CD4-positive, alpha-beta memory T cell (primary cell): ENCODE measurements around the gene GREB1L. TPM values are rescaled to one million over a fixed set of nuclear protein-coding genes. Genes with fewer than 3 reads are reported as not detected.

Experiments used
- CTCF ChIA-PET: fragments of 350-600 bp; sonication (Branson Sonifier 250); formaldehyde crosslinking; loops from one replicate; lab custom pipeline; 2021; ENCODE audit warnings: inconsistent platforms; ENCODE audit not compliant: partially characterized antibody; lab: Charles Lee
- POLR2A ChIA-PET: fragments of 350-600 bp; sonication (Branson Sonifier 250); formaldehyde crosslinking; loops from one replicate; lab custom pipeline; 2021; ENCODE audit not compliant: partially characterized antibody; lab: Charles Lee
- DNase-seq, 5 donors: peaks; one replicate each; pipeline versions ENCODE4 v3.0.0 to v3.0.0-alpha.2; 2020 to 2022; ENCODE audit warnings: mixed read lengths in 1 of 5
- H3K27ac ChIP-seq: one replicate; pipeline ENCODE4 v1.7.0; 2013; ENCODE audit warnings: low read depth, low read length
- H3K27me3 ChIP-seq: 2 replicates; pipeline ENCODE4 v1.7.0; 2013; ENCODE audit warnings: mild to moderate bottlenecking, low read length, moderate library complexity; ENCODE audit not compliant: insufficient read depth
- H3K36me3 ChIP-seq: 2 replicates; pipeline ENCODE4 v1.7.0; 2013; ENCODE audit warnings: mild to moderate bottlenecking, low read length, moderate library complexity; ENCODE audit not compliant: insufficient read depth
- H3K4me1 ChIP-seq: 2 replicates; pipeline ENCODE4 v1.7.0; 2013; ENCODE audit warnings: mild to moderate bottlenecking, low read length, moderate library complexity; ENCODE audit not compliant: insufficient read depth
- H3K4me3 ChIP-seq, 2 donors: one replicate each; pipeline ENCODE4 v1.7.0; 2013; ENCODE audit warnings: low read length in 2 of 2, mild to moderate bottlenecking in 1 of 2
- H3K9me3 ChIP-seq, 2 donors: one replicate each; pipeline ENCODE4 v1.7.0; 2013; ENCODE audit warnings: low read length in 2 of 2, control low read depth in 1 of 2; ENCODE audit not compliant: control insufficient read depth in 1 of 2
- H3K27ac Mint-ChIP-seq, 7 donors: one replicate each; pipeline ENCODE4 v1.8.0; 2020 to 2021; ENCODE audit warnings: mixed read lengths in 7 of 7, mild to moderate bottlenecking in 6 of 7, inconsistent platforms in 3 of 7, moderate library complexity in 3 of 7
- H3K27me3 Mint-ChIP-seq, 2 donors: one replicate each; pipeline ENCODE4 v1.8.0; 2020 to 2021; ENCODE audit warnings: mixed read lengths in 2 of 2
- H3K36me3 Mint-ChIP-seq, 2 donors: one replicate each; pipeline ENCODE4 v1.8.0; 2020 to 2021; ENCODE audit warnings: mixed read lengths in 2 of 2, inconsistent platforms in 1 of 2, mild to moderate bottlenecking in 1 of 2
- H3K4me1 Mint-ChIP-seq, 4 donors: one replicate each; pipeline ENCODE4 v1.8.0; 2020 to 2021; ENCODE audit warnings: mixed read lengths in 4 of 4, mild to moderate bottlenecking in 1 of 4
- H3K4me3 Mint-ChIP-seq, 8 donors: one replicate each; pipeline ENCODE4 v1.8.0; 2020 to 2021; ENCODE audit warnings: mixed read lengths in 8 of 8, mild to moderate bottlenecking in 7 of 8, moderate library complexity in 6 of 8, inconsistent platforms in 3 of 8
- H3K9me3 Mint-ChIP-seq, 8 donors: one replicate each; pipeline ENCODE4 v1.8.0; 2020 to 2021; ENCODE audit warnings: mixed read lengths in 8 of 8, mild to moderate bottlenecking in 5 of 8, inconsistent platforms in 3 of 8, moderate library complexity in 1 of 8
- intact Hi-C: fragments of 100-400 bp; cut with micrococcal nuclease; formaldehyde crosslinking; loops from one replicate; pipeline ENCODE4 v1.15.1; 2023
- polyA plus RNA-seq, 2 donors: library from polyadenylated mRNA; unstranded; fragments of 300-500 nt; fragmentation: Illumina TruSeq; gene quantifications; one replicate each; pipeline ENCODE4 v1.2.3, GENCODE V29; 2021
- total RNA-seq, 2 experiments: library from RNA; stranded (reverse); gene quantifications; one replicate each; pipeline ENCODE4 v1.2.3, GENCODE V29; 2021

GREB1L gene
- total and polyA plus RNA-seq, 4 experiments from 2014 or later: 0.16 TPM; not detected in 3

GRCh38 chr18:21300908-21301200 is 58.8 kb downstream of the GREB1L start:
- intact Hi-C loops: loop anchor here (10.0 kb wide), 1 partner anchor 354 kb away; no protein-coding TSS in a partner anchor
- Histone ChIP-seq H3K27me3 (no peaks in the 10 kb centered on the region), H3K4me3 (no peak overlapping the region), H3K4me1 (no peaks in the 10 kb centered on the region), H3K9me3 (no peaks in the 10 kb centered on the region), H3K36me3 (no peaks in the 10 kb centered on the region), H3K27ac (no peak overlapping the region)
- no peak for DNase-seq
- POLR2A ChIA-PET: no interaction called here
- H3K36me3 Mint-ChIP-seq: no peaks in the 10 kb centered on the region
- peaks cover 6 to 10% of the 10 kb centered on the region in 2 donors for H3K27me3 Mint-ChIP-seq
- CTCF ChIA-PET: no interaction called here
- no peak overlapping the region for H3K4me3 Mint-ChIP-seq
- H3K9me3 Mint-ChIP-seq: peaks cover 0 to 2% (median 0%) of the 10 kb centered on the region in 8 donors
- peaks cover 0 to 1% (median 0%) of the 10 kb centered on the region in 4 donors for H3K4me1 Mint-ChIP-seq
- H3K27ac Mint-ChIP-seq: no peak overlapping the region

- H3K9me3 Mint-ChIP-seq: no peaks in the 10 kb centered on the region
- ChIA-PET POLR2A (no interaction called here), CTCF (no interaction called here)
Measured at GRCh38 chr18:21303445-21303844, 61.4 kb downstream of the GREB1L start.

GRCh38 chr18:21303895-21304294 is 61.9 kb downstream of the GREB1L start:
- intact Hi-C loops: loop anchor here (10.0 kb wide), 1 partner anchor 351 kb away; no protein-coding TSS in a partner anchor
- no peaks in the 10 kb centered on the region for H3K36me3 Mint-ChIP-seq

More at GRCh38 chr18:21303445-21303844, 61.4 kb downstream of the GREB1L start:
- Histone ChIP-seq H3K9me3 (no peaks in the 10 kb centered on the region), H3K27me3 (no peaks in the 10 kb centered on the region), H3K27ac (no peak overlapping the region), H3K4me3 (no peak overlapping the region), H3K4me1 (no peaks in the 10 kb centered on the region), H3K36me3 (no peaks in the 10 kb centered on the region)
- H3K36me3 Mint-ChIP-seq: no peaks in the 10 kb centered on the region
- H3K4me1 Mint-ChIP-seq: peaks cover 0 to 1% (median 0%) of the 10 kb centered on the region in 4 donors
- intact Hi-C loops: loop anchor here (10.0 kb wide), 1 partner anchor 351 kb away; no protein-coding TSS in a partner anchor
- DNase-seq: no peak
- H3K27ac Mint-ChIP-seq: no peak overlapping the region
- no peak overlapping the region for H3K4me3 Mint-ChIP-seq
- peaks cover 5 to 10% of the 10 kb centered on the region in 2 donors for H3K27me3 Mint-ChIP-seq

GRCh38 chr18:21305621-21306020 is 63.6 kb downstream of the GREB1L start:
- ChIA-PET POLR2A (no interaction called here), CTCF (no interaction called here)
- Mint-ChIP-seq H3K36me3 (no peaks in the 10 kb centered on the region), H3K27ac (no peak overlapping the region), H3K4me1 (no peaks in the 10 kb centered on the region), H3K27me3 (peaks cover 8 to 12% of the 10 kb centered on the region in 2 donors), H3K9me3 (no peaks in the 10 kb centered on the region), H3K4me3 (no peak overlapping the region)
- no peaks in the 10 kb centered on the region for H3K4me1 ChIP-seq
- no peak overlapping the region for H3K4me3 ChIP-seq
- H3K36me3 ChIP-seq: no peaks in the 10 kb centered on the region
- H3K9me3 ChIP-seq: no peaks in the 10 kb centered on the region
- H3K27me3 ChIP-seq: no peaks in the 10 kb centered on the region
- no peak overlapping the region for H3K27ac ChIP-seq
- DNase-seq: no peak
- intact Hi-C loops: loop anchor here (10.0 kb wide), 1 partner anchor 349 kb away; no protein-coding TSS in a partner anchor

More at GRCh38 chr18:21303895-21304294, 61.9 kb downstream of the GREB1L start:
- CTCF ChIA-PET: no interaction called here
- Mint-ChIP-seq H3K4me3 (no peak overlapping the region), H3K27ac (no peak overlapping the region), H3K4me1 (peaks cover 0 to 1% (median 0%) of the 10 kb centered on the region in 4 donors), H3K9me3 (no peaks in the 10 kb centered on the region), H3K27me3 (peaks cover 6 to 12% of the 10 kb centered on the region in 2 donors)
- POLR2A ChIA-PET: no interaction called here
- Histone ChIP-seq H3K27me3 (no peaks in the 10 kb centered on the region), H3K36me3 (no peaks in the 10 kb centered on the region), H3K27ac (no peak overlapping the region), H3K9me3 (no peaks in the 10 kb centered on the region), H3K4me1 (no peaks in the 10 kb centered on the region), H3K4me3 (no peak overlapping the region)
- DNase-seq: no peak

- H3K9me3 ChIP-seq: no peaks in the 10 kb centered on the region
- DNase-seq: no peak
- no peaks in the 10 kb centered on the region for H3K9me3 Mint-ChIP-seq
Measured at GRCh38 chr18:21306368-21306767, 64.3 kb downstream of the GREB1L start.

GRCh38 chr18:21307578-21307977 is 65.5 kb downstream of the GREB1L start:
- Histone ChIP-seq H3K4me3 (no peak overlapping the region), H3K27me3 (no peaks in the 10 kb centered on the region), H3K36me3 (no peaks in the 10 kb centered on the region), H3K9me3 (no peaks in the 10 kb centered on the region), H3K4me1 (no peaks in the 10 kb centered on the region), H3K27ac (no peak overlapping the region)
- ChIA-PET POLR2A (no interaction called here), CTCF (no interaction called here)
- Mint-ChIP-seq H3K27ac (no peak overlapping the region), H3K4me1 (no peaks in the 10 kb centered on the region), H3K4me3 (no peak overlapping the region), H3K27me3 (peaks cover 6 to 12% of the 10 kb centered on the region in 2 donors), H3K9me3 (no peaks in the 10 kb centered on the region), H3K36me3 (no peaks in the 10 kb centered on the region)
- intact Hi-C loops: loop anchor here (10.0 kb wide), 1 partner anchor 347 kb away; no protein-coding TSS in a partner anchor
- no peak for DNase-seq

More at GRCh38 chr18:21306368-21306767, 64.3 kb downstream of the GREB1L start:
- ChIA-PET POLR2A (no interaction called here), CTCF (no interaction called here)
- no peaks in the 10 kb centered on the region for H3K27me3 ChIP-seq
- H3K36me3 ChIP-seq: no peaks in the 10 kb centered on the region
- Mint-ChIP-seq H3K36me3 (no peaks in the 10 kb centered on the region), H3K4me3 (no peak overlapping the region), H3K27ac (no peak overlapping the region), H3K27me3 (peaks cover 8 to 12% of the 10 kb centered on the region in 2 donors), H3K4me1 (no peaks in the 10 kb centered on the region)
- H3K4me1 ChIP-seq: no peaks in the 10 kb centered on the region
- H3K27ac ChIP-seq: no peak overlapping the region
- H3K4me3 ChIP-seq: no peak overlapping the region
- intact Hi-C loops: loop anchor here (10.0 kb wide), 1 partner anchor 348 kb away; no protein-coding TSS in a partner anchor

GRCh38 chr18:21309248-21309647 is 67.2 kb downstream of the GREB1L start:
- POLR2A ChIA-PET: no interaction called here

More at GRCh38 chr18:21309248-21309647, 67.2 kb downstream of the GREB1L start:
- intact Hi-C loops: loop anchor here (10.0 kb wide), 1 partner anchor 346 kb away; no protein-coding TSS in a partner anchor
- H3K9me3 ChIP-seq: no peaks in the 10 kb centered on the region
- no peak for DNase-seq
- H3K4me1 ChIP-seq: no peaks in the 10 kb centered on the region
- no peaks in the 10 kb centered on the region for H3K9me3 Mint-ChIP-seq
- H3K4me1 Mint-ChIP-seq: no peaks in the 10 kb centered on the region
- no peaks in the 10 kb centered on the region for H3K36me3 Mint-ChIP-seq
- H3K36me3 ChIP-seq: no peaks in the 10 kb centered on the region
- H3K27ac Mint-ChIP-seq: no peak overlapping the region
- H3K27me3 ChIP-seq: no peaks in the 10 kb centered on the region
- no peak overlapping the region for H3K4me3 Mint-ChIP-seq
- H3K4me3 ChIP-seq: no peak overlapping the region
- peaks cover 8 to 12% of the 10 kb centered on the region in 2 donors for H3K27me3 Mint-ChIP-seq
- H3K27ac ChIP-seq: no peak overlapping the region
- CTCF ChIA-PET: no interaction called here
